ENCODE measurements around the gene LHX5.

LHX5 gene

GRCh38 chr12:113438523-113439300 is 33.0 kb downstream of the LHX5 start:
- no peak for DNase-seq

- no peak for DNase-seq
Observed at GRCh38 chr12:113437729-113438100, 34.0 kb downstream of the LHX5 start.

GRCh38 chr12:113436993-113437728 is 34.5 kb downstream of the LHX5 start:
- DNase-seq = no peak

- no peak for DNase-seq
Observed at GRCh38 chr12:113436586-113436985, 35.1 kb downstream of the LHX5 start.

GRCh38 chr12:113435367-113435766 is 36.3 kb downstream of the LHX5 start:
- DNase-seq = no peak

- no peak for DNase-seq
Observed at GRCh38 chr12:113432986-113433385, 38.7 kb downstream of the LHX5 start.

- no peak for DNase-seq
Observed at GRCh38 chr12:113428482-113428881, 43.2 kb downstream of the LHX5 start.

- no peak for DNase-seq
Observed at GRCh38 chr12:113427882-113428281, 43.8 kb downstream of the LHX5 start.

- DNase-seq = no peak
Observed at GRCh38 chr12:113425960-113426453, 45.7 kb downstream of the LHX5 start.

GRCh38 chr12:113424915-113425823 is 46.5 kb downstream of the LHX5 start:
- DNase-seq = no peak

- no peak for DNase-seq
Observed at GRCh38 chr12:113424456-113424855, 47.2 kb downstream of the LHX5 start.

GRCh38 chr12:113422886-113423669 is 48.6 kb downstream of the LHX5 start:
- no peak for DNase-seq

GRCh38 chr12:113422030-113422885 is 49.4 kb downstream of the LHX5 start, which contains the start of gene SDSL:
Gene SDSL, plus strand, starts transcription at chr12:113422380. Its CDS starts 5,603 bp downstream, at chr12:113427983.
- no peak for DNase-seq

GRCh38 chr12:113420996-113421595 is 50.6 kb downstream of the LHX5 start:
- DNase-seq = no peak

- DNase-seq = no peak
Observed at GRCh38 chr12:113418213-113418879, 53.3 kb downstream of the LHX5 start.

- no peak for DNase-seq
Observed at GRCh38 chr12:113416091-113416754, 55.4 kb downstream of the LHX5 start.

GRCh38 chr12:113414519-113415038 is 57.1 kb downstream of the LHX5 start:
- DNase-seq = no peak

GRCh38 chr12:113413488-113413939 is 58.2 kb downstream of the LHX5 start:
- DNase-seq = no peak
